KMS-11 (cell line): ENCODE results near the gene CDCA8.

Experiments used
- H2AFZ ChIP-seq: fragments of 200-600 bp; sonication (generic); 2 replicates; pipeline ENCODE4 v1.6.1; 2016; ENCODE audit warnings: antibody characterized with exemption, mixed run types, low read depth
- H3K27ac ChIP-seq: fragments of 200-600 bp; sonication (generic); 2 replicates; pipeline ENCODE4 v1.6.1; 2016; ENCODE audit warnings: mild to moderate bottlenecking, mixed run types
- H3K27me3 ChIP-seq: fragments of 200-600 bp; sonication (generic); 2 replicates; pipeline ENCODE4 v1.6.1; 2017; ENCODE audit warnings: mild to moderate bottlenecking, low read depth, mixed run types, moderate library complexity; ENCODE audit not compliant: insufficient read depth
- H3K36me3 ChIP-seq: fragments of 200-600 bp; sonication (generic); 2 replicates; pipeline ENCODE4 v1.6.1; 2017; ENCODE audit warnings: mild to moderate bottlenecking, mixed run types; ENCODE audit not compliant: insufficient read depth
- H3K4me1 ChIP-seq: fragments of 200-600 bp; sonication (generic); 2 replicates; pipeline ENCODE4 v1.6.1; 2016; ENCODE audit warnings: mild to moderate bottlenecking, low read depth, mixed run types; ENCODE audit not compliant: poor library complexity, severe bottlenecking
- H3K4me2 ChIP-seq: fragments of 200-600 bp; sonication (generic); 2 replicates; pipeline ENCODE4 v1.7.0; 2016; ENCODE audit warnings: mild to moderate bottlenecking, mixed run types
- H3K4me3 ChIP-seq: fragments of 200-600 bp; sonication (generic); IDR thresholded peaks from 2 replicates; pipeline ENCODE4 v1.6.1; 2017; ENCODE audit warnings: low read depth, low read length, mixed read lengths; ENCODE audit not compliant: insufficient read depth
- H3K79me2 ChIP-seq: fragments of 200-600 bp; sonication (generic); 2 replicates; pipeline ENCODE4 v1.6.1; 2016; ENCODE audit warnings: low read depth, mixed run types; ENCODE audit not compliant: insufficient read depth
- H3K9ac ChIP-seq: fragments of 200-600 bp; sonication (generic); 2 replicates; pipeline ENCODE4 v1.6.1; 2016; ENCODE audit warnings: mild to moderate bottlenecking, mixed run types
- H4K20me1 ChIP-seq: fragments of 200-600 bp; sonication (generic); 2 replicates; pipeline ENCODE4 v1.6.1; 2016; ENCODE audit warnings: mild to moderate bottlenecking, mixed run types; ENCODE audit not compliant: insufficient read depth
- CTCF ChIP-seq: fragments of 200-600 bp; sonication (generic); conservative IDR thresholded peaks from 2 replicates; pipeline ENCODE4 v1.6.1; 2017; ENCODE audit warnings: low read depth, mild to moderate bottlenecking, antibody characterized with exemption, low read length, moderate library complexity, mixed read lengths

CDCA8 gene

DNA sequence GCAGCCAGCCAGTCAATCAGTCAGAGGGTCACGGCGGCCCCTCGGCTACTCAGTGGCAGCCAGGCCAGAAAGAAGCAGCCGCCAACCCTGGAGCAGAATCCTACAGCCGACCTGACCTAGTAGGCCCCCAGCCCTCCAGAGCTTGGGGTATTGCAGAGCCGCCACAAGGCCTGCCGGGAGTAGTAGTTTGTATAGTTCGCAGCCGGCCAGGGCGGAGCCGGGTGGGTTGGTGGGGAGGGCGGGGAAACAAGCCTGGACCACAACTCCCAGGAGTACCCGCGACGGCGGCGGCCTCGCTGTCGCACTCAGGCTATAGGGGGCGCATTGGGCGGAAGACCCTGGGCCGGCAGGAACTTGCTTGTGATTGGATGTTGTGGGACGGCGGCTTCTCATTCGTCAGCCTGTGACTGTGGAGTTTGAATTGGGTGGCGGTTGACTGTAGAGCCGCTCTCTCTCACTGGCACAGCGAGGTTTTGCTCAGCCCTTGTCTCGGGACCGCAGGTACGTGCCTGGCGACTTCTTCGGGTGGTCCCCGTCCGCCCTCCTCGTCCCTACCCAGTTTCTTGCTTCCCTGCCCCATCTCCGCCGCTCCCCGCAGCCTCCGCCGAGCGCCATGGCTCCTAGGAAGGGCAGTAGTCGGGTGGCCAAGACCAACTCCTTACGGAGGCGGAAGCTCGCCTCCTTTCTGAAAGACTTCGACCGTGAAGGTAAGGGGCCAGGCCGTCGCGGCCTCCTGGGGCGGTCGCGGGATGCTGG lies at the start of gene CDCA8:
CDCA8 (plus strand) TSS at position 439 of the 756 bp plus-strand sequence; CDS start at position 614, 175 bp downstream.
- Histone ChIP-seq H3K4me1 (peaks cover 29% of the 10 kb centered on the region), H3K79me2 (peaks cover 48% of the 10 kb centered on the region), H4K20me1 (no peaks in the 10 kb centered on the region), H3K9ac (peak within 1 kb of the TSS; percentile 70), H3K27ac (peak within 1 kb of the TSS; percentile 62), H2AFZ (peak within 1 kb of the TSS; percentile 79), H3K4me2 (peak within 1 kb of the TSS; percentile 68), H3K36me3 (peaks cover 6% of the 10 kb centered on the region; the same call in 1 of the 2 replicates), H3K27me3 (no peaks in the 10 kb centered on the region), H3K4me3 (peak within 1 kb of the TSS; percentile 83)
- TF ChIP-seq CTCF = peak; percentile 62

DNA sequence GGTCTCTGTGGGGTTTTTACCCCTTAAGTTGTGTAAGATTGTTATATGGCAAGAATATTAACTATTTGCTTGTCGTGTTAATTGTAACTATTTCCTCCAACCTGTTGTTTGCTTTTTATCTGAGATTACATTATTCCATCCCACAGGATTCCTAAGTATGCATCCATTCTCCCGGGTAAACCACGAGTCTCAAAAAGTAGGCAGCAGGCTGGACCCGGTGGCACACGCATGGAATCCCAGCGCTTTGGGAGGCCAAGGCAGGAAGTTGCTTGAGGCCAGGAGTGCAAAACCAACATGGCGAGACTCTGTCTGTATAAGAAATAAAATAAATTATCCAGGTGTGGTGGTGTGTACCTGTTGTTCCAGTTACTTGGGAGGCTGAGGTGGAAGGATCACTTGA lies 45.0 kb upstream of the CDCA8 start:
- Histone ChIP-seq H2AFZ (no peak overlapping the region), H3K36me3 (no peaks in the 10 kb centered on the region), H3K4me3 (no peak overlapping the region), H3K27ac (no peak overlapping the region), H3K4me2 (no peak overlapping the region), H3K9ac (no peak overlapping the region), H3K27me3 (peaks cover 8% of the 10 kb centered on the region; the same call in 1 of the 2 replicates), H4K20me1 (no peaks in the 10 kb centered on the region), H3K4me1 (no peaks in the 10 kb centered on the region), H3K79me2 (no peaks in the 10 kb centered on the region)
- TF ChIP-seq CTCF = no peak

- no peak overlapping the region for H3K9ac ChIP-seq
- TF ChIP-seq CTCF = no peak
- no peak overlapping the region for H3K4me3 ChIP-seq
Measured at GRCh38 chr1:37650173-37650572, 42.1 kb upstream of the CDCA8 start.

DNA sequence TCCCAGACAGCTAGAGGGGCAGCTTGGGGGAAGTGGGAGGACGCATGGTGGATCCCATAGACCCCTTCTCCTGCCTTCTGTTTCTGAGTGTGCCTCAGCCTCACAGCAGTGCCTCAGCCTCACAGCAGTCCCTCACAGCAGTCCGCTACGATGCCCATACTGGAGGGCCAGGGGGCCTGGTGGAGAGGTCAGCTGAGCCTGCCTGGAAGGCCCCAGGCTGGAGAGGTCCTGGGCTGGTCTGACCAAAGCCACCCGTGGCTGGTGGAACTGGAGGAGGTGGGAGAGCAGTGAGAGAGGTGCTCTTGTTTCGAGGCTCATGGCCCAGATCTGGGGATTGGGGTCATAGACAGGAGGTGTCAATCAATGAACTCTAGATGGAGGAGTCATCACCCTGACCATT lies 41.6 kb upstream of the CDCA8 start:
- no peak for TF ChIP-seq CTCF
- no peak overlapping the region for H3K4me2 ChIP-seq
- H3K9ac ChIP-seq = no peak overlapping the region
- H3K36me3 ChIP-seq = no peaks in the 10 kb centered on the region
- H3K27ac ChIP-seq = no peak overlapping the region
- H3K4me3 ChIP-seq = no peak overlapping the region
- H3K4me1 ChIP-seq = no peaks in the 10 kb centered on the region
- H3K79me2 ChIP-seq = no peaks in the 10 kb centered on the region
- H2AFZ ChIP-seq = no peak overlapping the region
- no peaks in the 10 kb centered on the region for H4K20me1 ChIP-seq
- H3K27me3 ChIP-seq = no peaks in the 10 kb centered on the region

More at GRCh38 chr1:37650173-37650572, 42.1 kb upstream of the CDCA8 start:
- H3K4me2 ChIP-seq = no peak overlapping the region
- no peaks in the 10 kb centered on the region for H3K4me1 ChIP-seq
- H3K36me3 ChIP-seq = no peaks in the 10 kb centered on the region
- H2AFZ ChIP-seq = no peak overlapping the region
- H3K79me2 ChIP-seq = no peaks in the 10 kb centered on the region
- no peaks in the 10 kb centered on the region for H3K27me3 ChIP-seq
- no peak overlapping the region for H3K27ac ChIP-seq
- H4K20me1 ChIP-seq = no peaks in the 10 kb centered on the region
